Liver (tissue), 3 donors: ENCODE data around the gene SF3B3.

Experiments
- EGR1 ChIP-seq, 2 donors: IDR thresholded peaks; 2 replicates each; pipeline ENCODE4 v1.6.1; 2016 to 2018; ENCODE audit warnings: antibody characterized with exemption in 2 of 2, low read depth in 2 of 2
- RAD21 ChIP-seq, 2 donors: IDR thresholded peaks; 2 replicates each; pipeline ENCODE4 v1.6.1; 2016; ENCODE audit warnings: antibody characterized with exemption in 2 of 2, mild to moderate bottlenecking in 2 of 2
- RXRA ChIP-seq, 2 donors: IDR thresholded peaks; 2 replicates each; pipeline ENCODE4 v1.6.1; 2017 to 2018; ENCODE audit warnings: antibody characterized with exemption in 2 of 2, mild to moderate bottlenecking in 1 of 2
- TAF1 ChIP-seq: conservative IDR thresholded peaks from 2 replicates; pipeline ENCODE4 v1.6.1; 2016; ENCODE audit warnings: antibody characterized with exemption, mild to moderate bottlenecking
- YY1 ChIP-seq: IDR thresholded peaks from 2 replicates; pipeline ENCODE4 v1.6.1; 2016; ENCODE audit warnings: antibody characterized with exemption, mild to moderate bottlenecking
- TF ChIP-seq, protein P1 (sequence below): fragments of 150-350 bp; IDR thresholded peaks from 2 replicates; pipeline ENCODE4 v1.5.1; 2017; ENCODE audit warnings: improper control_type of control experiment, low read depth, low read length; ENCODE audit not compliant: missing input control
- TF ChIP-seq, protein P2 (sequence below): IDR thresholded peaks from 2 replicates; pipeline ENCODE4 v1.6.1; 2016; ENCODE audit warnings: antibody characterized with exemption, mild to moderate bottlenecking
- TF ChIP-seq, protein P3 (sequence below): IDR thresholded peaks from 2 replicates; pipeline ENCODE4 v1.6.1; 2016; ENCODE audit warnings: antibody characterized with exemption
- donor health status: healthy.
- donor health status: healthy.

DNA sequence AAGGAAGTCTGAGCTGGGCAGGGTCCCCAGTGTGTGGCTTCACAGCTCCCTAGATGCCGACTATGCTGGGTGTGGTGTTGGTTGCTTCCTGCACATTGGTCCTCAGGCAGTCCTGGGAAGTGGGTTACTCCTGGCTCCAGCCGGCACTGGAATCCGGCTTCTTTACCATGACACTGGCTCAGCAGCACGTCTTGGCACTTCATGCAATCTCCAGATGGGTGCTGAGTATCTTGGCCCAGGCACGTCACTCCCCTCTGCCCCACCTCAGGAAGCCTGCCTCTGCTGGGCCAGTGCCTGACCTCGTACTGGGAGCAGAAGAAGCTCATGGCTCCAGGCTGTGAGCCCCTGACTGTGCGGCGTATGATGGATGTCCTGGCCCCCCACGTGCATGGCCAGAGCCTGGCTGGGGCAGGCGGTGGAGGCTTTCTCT lies 44.7 kb upstream of the SF3B3 start:
- TF ChIP-seq RAD21 (IDR thresholded peaks at IDR 0.05), result peak in 1 of 2 donors; percentile 14
- TF ChIP-seq, protein P1, sequence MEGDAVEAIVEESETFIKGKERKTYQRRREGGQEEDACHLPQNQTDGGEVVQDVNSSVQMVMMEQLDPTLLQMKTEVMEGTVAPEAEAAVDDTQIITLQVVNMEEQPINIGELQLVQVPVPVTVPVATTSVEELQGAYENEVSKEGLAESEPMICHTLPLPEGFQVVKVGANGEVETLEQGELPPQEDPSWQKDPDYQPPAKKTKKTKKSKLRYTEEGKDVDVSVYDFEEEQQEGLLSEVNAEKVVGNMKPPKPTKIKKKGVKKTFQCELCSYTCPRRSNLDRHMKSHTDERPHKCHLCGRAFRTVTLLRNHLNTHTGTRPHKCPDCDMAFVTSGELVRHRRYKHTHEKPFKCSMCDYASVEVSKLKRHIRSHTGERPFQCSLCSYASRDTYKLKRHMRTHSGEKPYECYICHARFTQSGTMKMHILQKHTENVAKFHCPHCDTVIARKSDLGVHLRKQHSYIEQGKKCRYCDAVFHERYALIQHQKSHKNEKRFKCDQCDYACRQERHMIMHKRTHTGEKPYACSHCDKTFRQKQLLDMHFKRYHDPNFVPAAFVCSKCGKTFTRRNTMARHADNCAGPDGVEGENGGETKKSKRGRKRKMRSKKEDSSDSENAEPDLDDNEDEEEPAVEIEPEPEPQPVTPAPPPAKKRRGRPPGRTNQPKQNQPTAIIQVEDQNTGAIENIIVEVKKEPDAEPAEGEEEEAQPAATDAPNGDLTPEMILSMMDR, result no peak
- TF ChIP-seq YY1, result no peak
- no peak for TF ChIP-seq TAF1
- no peak for TF ChIP-seq EGR1 (IDR thresholded peaks at IDR 0.05; ENCODE audit: low read depth in 2 of 2)
- no peak for TF ChIP-seq RXRA (IDR thresholded peaks at IDR 0.05)
- TF ChIP-seq, protein P2, sequence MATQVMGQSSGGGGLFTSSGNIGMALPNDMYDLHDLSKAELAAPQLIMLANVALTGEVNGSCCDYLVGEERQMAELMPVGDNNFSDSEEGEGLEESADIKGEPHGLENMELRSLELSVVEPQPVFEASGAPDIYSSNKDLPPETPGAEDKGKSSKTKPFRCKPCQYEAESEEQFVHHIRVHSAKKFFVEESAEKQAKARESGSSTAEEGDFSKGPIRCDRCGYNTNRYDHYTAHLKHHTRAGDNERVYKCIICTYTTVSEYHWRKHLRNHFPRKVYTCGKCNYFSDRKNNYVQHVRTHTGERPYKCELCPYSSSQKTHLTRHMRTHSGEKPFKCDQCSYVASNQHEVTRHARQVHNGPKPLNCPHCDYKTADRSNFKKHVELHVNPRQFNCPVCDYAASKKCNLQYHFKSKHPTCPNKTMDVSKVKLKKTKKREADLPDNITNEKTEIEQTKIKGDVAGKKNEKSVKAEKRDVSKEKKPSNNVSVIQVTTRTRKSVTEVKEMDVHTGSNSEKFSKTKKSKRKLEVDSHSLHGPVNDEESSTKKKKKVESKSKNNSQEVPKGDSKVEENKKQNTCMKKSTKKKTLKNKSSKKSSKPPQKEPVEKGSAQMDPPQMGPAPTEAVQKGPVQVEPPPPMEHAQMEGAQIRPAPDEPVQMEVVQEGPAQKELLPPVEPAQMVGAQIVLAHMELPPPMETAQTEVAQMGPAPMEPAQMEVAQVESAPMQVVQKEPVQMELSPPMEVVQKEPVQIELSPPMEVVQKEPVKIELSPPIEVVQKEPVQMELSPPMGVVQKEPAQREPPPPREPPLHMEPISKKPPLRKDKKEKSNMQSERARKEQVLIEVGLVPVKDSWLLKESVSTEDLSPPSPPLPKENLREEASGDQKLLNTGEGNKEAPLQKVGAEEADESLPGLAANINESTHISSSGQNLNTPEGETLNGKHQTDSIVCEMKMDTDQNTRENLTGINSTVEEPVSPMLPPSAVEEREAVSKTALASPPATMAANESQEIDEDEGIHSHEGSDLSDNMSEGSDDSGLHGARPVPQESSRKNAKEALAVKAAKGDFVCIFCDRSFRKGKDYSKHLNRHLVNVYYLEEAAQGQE, result no peak
- TF ChIP-seq, protein P3, sequence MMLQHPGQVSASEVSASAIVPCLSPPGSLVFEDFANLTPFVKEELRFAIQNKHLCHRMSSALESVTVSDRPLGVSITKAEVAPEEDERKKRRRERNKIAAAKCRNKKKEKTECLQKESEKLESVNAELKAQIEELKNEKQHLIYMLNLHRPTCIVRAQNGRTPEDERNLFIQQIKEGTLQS, result no peak
